ENCODE data around the gene MRPS27.
A peak's percentile ranks its signal among the peaks of the same experiment; 100 is the strongest.

MRPS27 gene

GRCh38 chr5:72291601-72292000, 28.4 kb downstream of the MRPS27 start:
- TF ChIP-seq GATA1 (IDR thresholded peaks at IDR 0.05; ENCODE audit: low read depth, low read length) (no peak), POLR2A (IDR thresholded peaks at IDR 0.05; ENCODE audit: low read length) (no peak)
- DNase-seq = peak; percentile 18 to 36

GRCh38 chr5:72290356-72291133, 29.5 kb downstream of the MRPS27 start:
- TF ChIP-seq GATA1 (IDR thresholded peaks at IDR 0.05; ENCODE audit: low read depth, low read length) = no peak
- no peak for TF ChIP-seq POLR2A (IDR thresholded peaks at IDR 0.05; ENCODE audit: low read length)
- no peak for DNase-seq

- DNase-seq = no peak
- no peak for TF ChIP-seq POLR2A (IDR thresholded peaks at IDR 0.05; ENCODE audit: low read length)
- no peak for TF ChIP-seq GATA1 (IDR thresholded peaks at IDR 0.05; ENCODE audit: low read depth, low read length)
Observed at GRCh38 chr5:72288924-72289323, 31.1 kb downstream of the MRPS27 start.

GRCh38 chr5:72286798-72287197, 33.2 kb downstream of the MRPS27 start:
- no peak for DNase-seq

GRCh38 chr5:72285424-72285821, 34.6 kb downstream of the MRPS27 start:
- DNase-seq = no peak
- no peak for TF ChIP-seq POLR2A (IDR thresholded peaks at IDR 0.05; ENCODE audit: low read length)
- no peak for TF ChIP-seq GATA1 (IDR thresholded peaks at IDR 0.05; ENCODE audit: low read depth, low read length)

More at GRCh38 chr5:72286798-72287197, 33.2 kb downstream of the MRPS27 start:
- TF ChIP-seq GATA1 (IDR thresholded peaks at IDR 0.05; ENCODE audit: low read depth, low read length) (no peak), POLR2A (IDR thresholded peaks at IDR 0.05; ENCODE audit: low read length) (no peak)

- TF ChIP-seq POLR2A (IDR thresholded peaks at IDR 0.05; ENCODE audit: low read length) (no peak), GATA1 (IDR thresholded peaks at IDR 0.05; ENCODE audit: low read depth, low read length) (no peak)
- DNase-seq = no peak
Observed at GRCh38 chr5:72284559-72285423, 35.2 kb downstream of the MRPS27 start.

- TF ChIP-seq POLR2A (IDR thresholded peaks at IDR 0.05; ENCODE audit: low read length) (no peak), GATA1 (IDR thresholded peaks at IDR 0.05; ENCODE audit: low read depth, low read length) (no peak)
- peak; percentile 15 to 38 for DNase-seq
Observed at GRCh38 chr5:72283358-72283757, 36.7 kb downstream of the MRPS27 start.

- DNase-seq = peak; percentile 50 to 59
- no peak for TF ChIP-seq GATA1 (IDR thresholded peaks at IDR 0.05; ENCODE audit: low read depth, low read length)
- TF ChIP-seq POLR2A (IDR thresholded peaks at IDR 0.05; ENCODE audit: low read length) = no peak
Observed at GRCh38 chr5:72282878-72283277, 37.2 kb downstream of the MRPS27 start.

- TF ChIP-seq GATA1 (IDR thresholded peaks at IDR 0.05; ENCODE audit: low read depth, low read length) = no peak
- TF ChIP-seq POLR2A (IDR thresholded peaks at IDR 0.05; ENCODE audit: low read length) = no peak
Observed at GRCh38 chr5:72281764-72282499, 38.1 kb downstream of the MRPS27 start.

GRCh38 chr5:72281430-72281763, 38.6 kb downstream of the MRPS27 start:
- no peak for TF ChIP-seq POLR2A (IDR thresholded peaks at IDR 0.05; ENCODE audit: low read length)
- no peak for TF ChIP-seq GATA1 (IDR thresholded peaks at IDR 0.05; ENCODE audit: low read depth, low read length)
- DNase-seq = peak in 1 of 2 experiments; percentile 60

More at GRCh38 chr5:72281764-72282499, 38.1 kb downstream of the MRPS27 start:
- peak; percentile 62 to 83 for DNase-seq

- TF ChIP-seq GATA1 (IDR thresholded peaks at IDR 0.05; ENCODE audit: low read depth, low read length) (no peak), POLR2A (IDR thresholded peaks at IDR 0.05; ENCODE audit: low read length) (no peak)
- peak; percentile 54 to 60 for DNase-seq
Observed at GRCh38 chr5:72280581-72281069, 39.4 kb downstream of the MRPS27 start.

- DNase-seq = no peak
- TF ChIP-seq POLR2A (IDR thresholded peaks at IDR 0.05; ENCODE audit: low read length) (no peak), GATA1 (IDR thresholded peaks at IDR 0.05; ENCODE audit: low read depth, low read length) (no peak)
Observed at GRCh38 chr5:72276219-72276752, 43.8 kb downstream of the MRPS27 start.

- TF ChIP-seq POLR2A (IDR thresholded peaks at IDR 0.05; ENCODE audit: low read length) (no peak), GATA1 (IDR thresholded peaks at IDR 0.05; ENCODE audit: low read depth, low read length) (no peak)
- peak in 1 of 2 experiments; percentile 35 for DNase-seq
Observed at GRCh38 chr5:72273547-72273946, 46.5 kb downstream of the MRPS27 start.
